Left ventricle myocardium inferior (tissue), 1 donor: ENCODE results near the gene PDCD5. TPM values are rescaled to one million over a fixed set of nuclear protein-coding genes. Genes with fewer than 3 reads are reported as not detected.

Experiments
- DNase-seq: peaks from one replicate; pipeline ENCODE4 v3.0.0-alpha.2; 2020
- H3K27ac ChIP-seq: fragments of 200-600 bp; replicated peaks from 2 replicates; pipeline ENCODE4 v1.8.0; 2021
- H3K27me3 ChIP-seq: fragments of 200-600 bp; 2 replicates; pipeline ENCODE4 v1.8.0; 2021; ENCODE audit warnings: low read depth
- H3K36me3 ChIP-seq: fragments of 200-600 bp; 2 replicates; pipeline ENCODE4 v1.8.0; 2021
- H3K4me1 ChIP-seq: fragments of 200-600 bp; 2 replicates; pipeline ENCODE4 v1.8.0; 2021
- H3K4me3 ChIP-seq: fragments of 200-600 bp; 2 replicates; pipeline ENCODE4 v1.8.0; 2021; ENCODE audit warnings: mild to moderate bottlenecking, moderate library complexity
- H3K9me3 ChIP-seq: fragments of 200-600 bp; replicated peaks from 2 replicates; pipeline ENCODE4 v1.8.0; 2021
- CTCF ChIP-seq: fragments of 200-600 bp; IDR thresholded peaks from 2 replicates; pipeline ENCODE4 v1.8.0; 2021; ENCODE audit warnings: antibody characterized with exemption, mild to moderate bottlenecking, borderline replicate concordance
- intact Hi-C: fragments of 100-400 bp; cut with micrococcal nuclease; formaldehyde crosslinking; loops from one replicate; pipeline ENCODE4 v1.11.0; 2022
- total RNA-seq: library from RNA; stranded (reverse); fragmentation: NEBNext Ultra II Directional; extraction: Animal tissue kit (Norgen Biotek cat#: 25700); gene quantifications from one replicate; pipeline ENCODE4 v1.2.1, GENCODE V29; 2021
- donor health status: DM: no; HTN: yes; CAD: no; lungs with severe emphysema.

Gene PDCD5
- total RNA-seq, 1 donor from 2014 or later = 110 TPM

GRCh38 chr19:32595491-32595890, 14.5 kb downstream of the PDCD5 start:
- Histone ChIP-seq H3K27ac (no peak overlapping the region), H3K9me3 (no peaks in the 10 kb centered on the region), H3K27me3 (no peaks in the 10 kb centered on the region), H3K4me3 (no peak overlapping the region), H3K36me3 (peaks cover 79% of the 10 kb centered on the region), H3K4me1 (no peaks in the 10 kb centered on the region)
- intact Hi-C loops = no loop called here
- no peak for DNase-seq
- TF ChIP-seq CTCF = no peak

GRCh38 chr19:32598022-32598421, 17.0 kb downstream of the PDCD5 start:
- intact Hi-C loops = no loop called here

GRCh38 chr19:32599258-32599657, 18.3 kb downstream of the PDCD5 start:
- no peak for DNase-seq

More at GRCh38 chr19:32598022-32598421, 17.0 kb downstream of the PDCD5 start:
- H3K9me3 ChIP-seq = no peaks in the 10 kb centered on the region
- peaks cover 92% of the 10 kb centered on the region for H3K36me3 ChIP-seq
- no peak overlapping the region for H3K27ac ChIP-seq
- no peaks in the 10 kb centered on the region for H3K27me3 ChIP-seq
- no peak for DNase-seq
- no peak for TF ChIP-seq CTCF
- H3K4me1 ChIP-seq = no peaks in the 10 kb centered on the region
- H3K4me3 ChIP-seq = no peak overlapping the region

GRCh38 chr19:32599736-32600157, 18.8 kb downstream of the PDCD5 start:
- H3K4me1 ChIP-seq = no peaks in the 10 kb centered on the region
- H3K4me3 ChIP-seq = no peak overlapping the region
- H3K9me3 ChIP-seq = no peaks in the 10 kb centered on the region
- intact Hi-C loops = no loop called here
- no peak for DNase-seq
- peaks cover 92% of the 10 kb centered on the region for H3K36me3 ChIP-seq
- peak; percentile 88 for TF ChIP-seq CTCF
- no peak overlapping the region for H3K27ac ChIP-seq
- H3K27me3 ChIP-seq = no peaks in the 10 kb centered on the region

More at GRCh38 chr19:32599258-32599657, 18.3 kb downstream of the PDCD5 start:
- Histone ChIP-seq H3K9me3 (no peaks in the 10 kb centered on the region), H3K4me3 (no peak overlapping the region), H3K27ac (no peak overlapping the region), H3K36me3 (peaks cover 92% of the 10 kb centered on the region), H3K4me1 (no peaks in the 10 kb centered on the region), H3K27me3 (no peaks in the 10 kb centered on the region)
- no peak for TF ChIP-seq CTCF
- intact Hi-C loops = no loop called here

- no peak for TF ChIP-seq CTCF
- DNase-seq = no peak
- intact Hi-C loops = no loop called here
- Histone ChIP-seq H3K36me3 (peaks cover 91% of the 10 kb centered on the region), H3K27me3 (no peaks in the 10 kb centered on the region), H3K27ac (no peak overlapping the region), H3K4me3 (no peak overlapping the region), H3K9me3 (no peaks in the 10 kb centered on the region), H3K4me1 (no peaks in the 10 kb centered on the region)
These were observed 23.0 kb downstream of the PDCD5 start for GRCh38 chr19:32603961-32604360.
